ENCODE measurements around the gene ZNF276.
A peak's percentile ranks its signal among the peaks of the same experiment; 100 is the strongest.
"Not testable (repeated sequence)": the region's sequence is repeated elsewhere in the genome, so short reads cannot be mapped to it uniquely, and the experiment has no call there.

Gene ZNF276

GRCh38 chr16:89720813-89721545 lies at the start of gene ZNF276, which contains the start of gene VPS9D1:
TSS of gene ZNF276 (plus strand) at chr16:89721537. CDS start at chr16:89721641, 104 bp downstream.
TSS of gene VPS9D1 (minus strand) at chr16:89720898. CDS start at chr16:89720861, 37 bp downstream.
- DNase-seq, result peak; percentile 78

GRCh38 chr16:89671565-89671964 lies 49.8 kb upstream of the ZNF276 start:
- not testable (repeated sequence) for DNase-seq

GRCh38 chr16:89672177-89672941 lies 49.0 kb upstream of the ZNF276 start:
- DNase-seq, result no peak

GRCh38 chr16:89678258-89678657 lies 43.1 kb upstream of the ZNF276 start:
- no peak for DNase-seq

GRCh38 chr16:89685916-89686315 lies 35.4 kb upstream of the ZNF276 start:
- DNase-seq, result no peak

GRCh38 chr16:89686520-89687091 lies 34.7 kb upstream of the ZNF276 start, which contains the start of gene CDK10:
TSS of gene CDK10 (plus strand) at chr16:89686689. CDS start at chr16:89686711, 22 bp downstream.
- DNase-seq, result peak; percentile 86

- DNase-seq, result no peak
These were observed 34.0 kb upstream of the ZNF276 start for GRCh38 chr16:89687092-89687940.

- no peak for DNase-seq
These were observed 32.9 kb upstream of the ZNF276 start for GRCh38 chr16:89688395-89688794.

GRCh38 chr16:89689142-89689541 lies 32.2 kb upstream of the ZNF276 start:
- DNase-seq, result no peak

GRCh38 chr16:89689621-89690020 lies 31.7 kb upstream of the ZNF276 start:
- DNase-seq, result not testable (repeated sequence)

GRCh38 chr16:89690392-89690901 lies 30.9 kb upstream of the ZNF276 start:
- DNase-seq, result no peak

- DNase-seq, result no peak
These were observed 29.9 kb upstream of the ZNF276 start for GRCh38 chr16:89691231-89691985.

GRCh38 chr16:89691986-89692569 lies 29.3 kb upstream of the ZNF276 start:
- DNase-seq, result no peak

GRCh38 chr16:89693289-89693731 lies 28.0 kb upstream of the ZNF276 start:
- DNase-seq, result no peak

GRCh38 chr16:89693931-89694783 lies 27.2 kb upstream of the ZNF276 start:
- DNase-seq, result no peak

- DNase-seq, result not testable (repeated sequence)
These were observed 26.6 kb upstream of the ZNF276 start for GRCh38 chr16:89694784-89695085.

GRCh38 chr16:89695086-89695874 lies 26.1 kb upstream of the ZNF276 start:
- no peak for DNase-seq

- DNase-seq, result no peak
These were observed 25.3 kb upstream of the ZNF276 start for GRCh38 chr16:89695875-89696669.
